GM12878 (cell line): ENCODE measurements around the gene CTXN1.

ENCODE experiments used
- CTCF ChIP-seq, 3 experiments: IDR thresholded peaks in 2 of 3; conservative IDR thresholded peaks in 1 of 3; 2 replicates each; pipeline ENCODE4 v1.5.1; 2011; ENCODE audit warnings: low read depth in 3 of 3, low read length in 3 of 3, mild to moderate bottlenecking in 3 of 3, control low read depth in 2 of 3, moderate library complexity in 2 of 3, inconsistent platforms in 1 of 3, mixed read lengths in 1 of 3; ENCODE audit not compliant: control insufficient read depth in 2 of 3, insufficient read depth in 1 of 3; ENCODE audit errors: extremely low read depth in 1 of 3
- MXI1 ChIP-seq: fragments of 150-350 bp; IDR thresholded peaks from 2 replicates; pipeline ENCODE4 v1.6.1; 2011; ENCODE audit warnings: low read depth, mild to moderate bottlenecking, inconsistent platforms, low read length, improper control_type of control experiment
- POLR2A ChIP-seq: IDR thresholded peaks from 2 replicates; pipeline ENCODE4 v1.6.1; 2011; ENCODE audit warnings: low read depth, mild to moderate bottlenecking, low read length
- USF1 ChIP-seq: IDR thresholded peaks from 2 replicates; pipeline ENCODE4 v1.6.1; 2011; ENCODE audit warnings: borderline replicate concordance, low read depth, mild to moderate bottlenecking, moderate library complexity, mixed read lengths, low read length; ENCODE audit not compliant: insufficient read depth; ENCODE audit errors: extremely low read length

DNA sequence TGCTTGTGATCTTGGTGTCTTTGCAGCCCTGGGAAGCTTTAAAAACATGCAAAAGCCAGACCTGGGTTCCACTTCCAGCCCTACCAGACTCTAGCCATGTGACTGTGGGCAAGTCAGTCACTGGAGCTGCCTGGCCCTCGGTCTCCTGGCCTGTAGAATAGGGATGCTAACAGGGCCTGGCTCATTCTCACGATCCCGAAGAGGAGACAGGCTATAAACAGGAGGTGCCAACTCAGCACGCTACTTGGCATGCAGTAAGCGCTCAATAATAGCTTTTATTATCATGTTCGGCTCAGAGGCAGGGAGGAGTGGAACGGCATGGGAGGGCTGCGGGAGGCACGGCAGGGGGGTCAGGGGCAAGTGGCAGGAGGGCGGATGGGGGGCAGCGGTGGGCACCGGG, 1.7 kb downstream of the CTXN1 start:
- TF ChIP-seq USF1 (no peak), MXI1 (no peak), CTCF (IDR thresholded peaks at IDR 0.05 in 2 of 3, conservative IDR thresholded peaks at IDR 0.05 in 1 of 3; ENCODE audit: control insufficient read depth in 2 of 3, extremely low read depth in 1 of 3, insufficient read depth in 1 of 3, low read depth in 3 of 3, low read length in 3 of 3) (no peak), POLR2A (no peak)
